ENCODE measurements around the gene RDX.

Gene RDX

GRCh38 chr11:110182886-110183285 is 113.5 kb downstream of the RDX start:
- no peaks in the 10 kb centered on the region for H3K9me3 ChIP-seq (ENCODE audit: control insufficient read depth, low read length)
- H3K36me3 ChIP-seq (ENCODE audit: control insufficient read depth, insufficient read depth, low read length, severe bottlenecking) = no peaks in the 10 kb centered on the region
- H3K4me3 ChIP-seq (ENCODE audit: low read length) = no peak overlapping the region
- peak; percentile 22 for DNase-seq (ENCODE audit: low read depth)
- H3K4me1 ChIP-seq (ENCODE audit: control insufficient read depth, insufficient read depth, low read length) = peaks cover 36% of the 10 kb centered on the region
- no peaks in the 10 kb centered on the region for H3K27me3 ChIP-seq (replicated peaks; ENCODE audit: control insufficient read depth, insufficient read depth, low read length)
- no peak overlapping the region for H3K9ac ChIP-seq (ENCODE audit: low read length)

DNA sequence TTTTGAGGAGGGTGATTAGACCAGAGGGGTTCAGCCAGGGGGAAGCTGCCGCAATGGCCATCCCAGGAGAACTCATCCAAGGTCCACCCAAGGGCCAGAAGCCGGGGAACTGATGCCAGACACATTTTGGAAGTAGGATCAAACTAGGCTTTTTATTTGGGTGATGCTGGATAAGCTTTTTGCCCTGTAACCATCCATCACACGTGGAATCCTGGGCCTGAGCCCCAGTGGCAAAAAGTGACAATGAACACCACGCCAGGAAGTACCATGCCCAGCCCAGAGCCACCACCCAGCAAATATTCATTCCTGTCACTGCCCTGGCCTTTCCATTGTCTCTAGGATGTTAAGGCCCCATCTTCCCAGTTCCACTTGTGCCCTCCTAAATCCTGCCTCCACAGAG is 117.3 kb downstream of the RDX start:
- no peak overlapping the region for H3K9ac ChIP-seq (ENCODE audit: low read length)

GRCh38 chr11:110177086-110177456 is 119.3 kb downstream of the RDX start:
- H3K27me3 ChIP-seq (replicated peaks; ENCODE audit: control insufficient read depth, insufficient read depth, low read length) = no peaks in the 10 kb centered on the region
- DNase-seq (ENCODE audit: low read depth) = no peak
- H3K9ac ChIP-seq (ENCODE audit: low read length) = no peak overlapping the region
- no peaks in the 10 kb centered on the region for H3K36me3 ChIP-seq (ENCODE audit: control insufficient read depth, insufficient read depth, low read length, severe bottlenecking)
- peaks cover 33% of the 10 kb centered on the region for H3K4me1 ChIP-seq (ENCODE audit: control insufficient read depth, insufficient read depth, low read length)
- H3K9me3 ChIP-seq (ENCODE audit: control insufficient read depth, low read length) = no peaks in the 10 kb centered on the region
- H3K4me3 ChIP-seq (ENCODE audit: low read length) = no peak overlapping the region

More for the DNA sequence above, 117.3 kb downstream of the RDX start:
- no peak for DNase-seq (ENCODE audit: low read depth)
- Histone ChIP-seq H3K4me3 (ENCODE audit: low read length) (no peak overlapping the region), H3K4me1 (ENCODE audit: control insufficient read depth, insufficient read depth, low read length) (peaks cover 38% of the 10 kb centered on the region), H3K9me3 (ENCODE audit: control insufficient read depth, low read length) (no peaks in the 10 kb centered on the region), H3K27me3 (replicated peaks; ENCODE audit: control insufficient read depth, insufficient read depth, low read length) (no peaks in the 10 kb centered on the region), H3K36me3 (ENCODE audit: control insufficient read depth, insufficient read depth, low read length, severe bottlenecking) (no peaks in the 10 kb centered on the region)

GRCh38 chr11:110176366-110177085 is 119.9 kb downstream of the RDX start:
- H3K9ac ChIP-seq (ENCODE audit: low read length) = no peak overlapping the region
- no peaks in the 10 kb centered on the region for H3K9me3 ChIP-seq (ENCODE audit: control insufficient read depth, low read length)
- no peak overlapping the region for H3K4me3 ChIP-seq (ENCODE audit: low read length)
- no peaks in the 10 kb centered on the region for H3K36me3 ChIP-seq (ENCODE audit: control insufficient read depth, insufficient read depth, low read length, severe bottlenecking)
- no peak for DNase-seq (ENCODE audit: low read depth)
- H3K4me1 ChIP-seq (ENCODE audit: control insufficient read depth, insufficient read depth, low read length) = peaks cover 33% of the 10 kb centered on the region
- H3K27me3 ChIP-seq (replicated peaks; ENCODE audit: control insufficient read depth, insufficient read depth, low read length) = no peaks in the 10 kb centered on the region

- H3K9ac ChIP-seq (ENCODE audit: low read length) = peak overlapping the region; percentile 49
- H3K27me3 ChIP-seq (replicated peaks; ENCODE audit: control insufficient read depth, insufficient read depth, low read length) = no peaks in the 10 kb centered on the region
- H3K36me3 ChIP-seq (ENCODE audit: control insufficient read depth, insufficient read depth, low read length, severe bottlenecking) = no peaks in the 10 kb centered on the region
- peak overlapping the region; percentile 55 for H3K4me3 ChIP-seq (ENCODE audit: low read length)
- H3K4me1 ChIP-seq (ENCODE audit: control insufficient read depth, insufficient read depth, low read length) = peaks cover 33% of the 10 kb centered on the region
- peak; percentile 16 for DNase-seq (ENCODE audit: low read depth)
- H3K9me3 ChIP-seq (ENCODE audit: control insufficient read depth, low read length) = no peaks in the 10 kb centered on the region
These were observed 121.6 kb downstream of the RDX start for GRCh38 chr11:110174645-110175310.

DNA sequence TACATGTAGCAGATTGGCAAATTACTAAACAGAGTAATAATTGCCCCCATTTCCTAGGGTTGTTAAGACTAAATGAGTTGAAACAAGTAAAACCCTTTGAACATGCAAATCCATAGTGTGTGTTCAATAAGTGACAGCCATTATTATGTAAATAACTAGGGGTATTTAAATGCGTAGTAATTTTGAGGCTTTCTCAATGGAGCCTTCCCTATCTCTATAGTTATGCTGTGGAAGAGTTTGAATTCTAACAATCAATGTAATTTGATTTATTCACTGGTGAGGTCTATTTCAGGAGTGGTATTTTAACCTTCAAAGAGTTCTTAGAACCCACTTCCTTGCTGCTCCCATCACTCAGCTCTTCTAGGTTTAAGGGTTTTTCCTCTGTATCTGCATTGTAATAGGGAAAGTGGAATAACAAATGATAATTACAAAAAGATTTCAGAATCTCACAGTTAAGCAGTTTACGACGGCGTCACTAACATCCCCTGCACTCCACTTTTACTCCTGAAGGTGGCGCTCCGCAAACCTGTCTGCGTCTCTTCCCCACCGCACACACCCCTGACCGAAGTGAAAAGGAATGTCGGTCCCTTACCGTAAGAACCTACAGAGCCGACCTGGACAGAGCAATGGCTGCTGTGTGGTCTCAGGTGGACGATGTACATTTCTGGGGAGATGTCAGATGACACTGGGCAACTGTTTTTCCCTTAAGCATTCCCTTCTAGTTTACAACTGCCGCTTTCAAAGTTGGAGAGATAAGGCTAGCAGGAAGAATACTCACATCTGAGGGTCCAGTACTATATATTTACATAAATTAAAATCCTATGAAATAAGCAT is 122.4 kb downstream of the RDX start:
- Histone ChIP-seq H3K4me1 (ENCODE audit: control insufficient read depth, insufficient read depth, low read length) (peaks cover 33% of the 10 kb centered on the region), H3K9me3 (ENCODE audit: control insufficient read depth, low read length) (no peaks in the 10 kb centered on the region), H3K4me3 (ENCODE audit: low read length) (peak overlapping the region; percentile 55), H3K36me3 (ENCODE audit: control insufficient read depth, insufficient read depth, low read length, severe bottlenecking) (peaks cover 3% of the 10 kb centered on the region), H3K9ac (ENCODE audit: low read length) (peak overlapping the region; percentile 49), H3K27me3 (replicated peaks; ENCODE audit: control insufficient read depth, insufficient read depth, low read length) (no peaks in the 10 kb centered on the region)
- DNase-seq (ENCODE audit: low read depth) = peak; percentile 70

DNA sequence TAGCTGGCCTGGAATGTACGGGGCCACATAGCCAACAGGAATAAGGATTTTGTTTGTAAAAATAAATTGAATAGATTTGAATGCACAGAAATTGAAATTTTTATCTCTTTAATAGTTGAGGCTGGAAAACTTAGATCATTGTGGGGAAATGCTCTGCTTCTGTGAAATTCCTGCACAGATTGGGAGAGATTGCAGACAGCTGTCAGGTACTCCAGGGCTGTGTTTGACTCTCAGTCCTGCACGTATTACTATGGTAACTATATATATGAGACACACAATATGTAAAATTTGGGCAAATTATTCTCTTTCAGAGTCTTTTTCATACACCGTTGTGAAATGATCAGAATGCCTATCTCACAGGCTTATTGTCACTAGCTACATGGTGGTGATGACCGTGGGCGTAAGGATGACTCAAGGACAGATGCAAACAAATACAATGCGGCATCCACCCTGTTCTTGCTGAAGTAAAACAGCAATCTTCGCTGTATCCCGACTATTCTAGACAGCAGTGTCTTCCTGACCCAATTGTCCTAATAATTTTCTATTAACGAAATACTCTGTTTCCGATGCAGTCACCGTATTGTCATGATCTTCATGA is 123.8 kb downstream of the RDX start:
- Histone ChIP-seq H3K27me3 (replicated peaks; ENCODE audit: control insufficient read depth, insufficient read depth, low read length) (no peaks in the 10 kb centered on the region), H3K4me1 (ENCODE audit: control insufficient read depth, insufficient read depth, low read length) (peaks cover 33% of the 10 kb centered on the region), H3K9ac (ENCODE audit: low read length) (no peak overlapping the region), H3K36me3 (ENCODE audit: control insufficient read depth, insufficient read depth, low read length, severe bottlenecking) (peaks cover 3% of the 10 kb centered on the region), H3K9me3 (ENCODE audit: control insufficient read depth, low read length) (no peaks in the 10 kb centered on the region), H3K4me3 (ENCODE audit: low read length) (no peak overlapping the region)
- DNase-seq (ENCODE audit: low read depth) = no peak

- peaks cover 12% of the 10 kb centered on the region for H3K4me1 ChIP-seq (ENCODE audit: control insufficient read depth, insufficient read depth, low read length)
These were observed 126.7 kb downstream of the RDX start for GRCh38 chr11:110169738-110170137.

GRCh38 chr11:110168033-110168803 is 128.2 kb downstream of the RDX start:
- H3K9ac ChIP-seq (ENCODE audit: low read length) = no peak overlapping the region
- H3K4me1 ChIP-seq (ENCODE audit: control insufficient read depth, insufficient read depth, low read length) = no peaks in the 10 kb centered on the region
- DNase-seq (ENCODE audit: low read depth) = no peak
- peaks cover 28% of the 10 kb centered on the region for H3K36me3 ChIP-seq (ENCODE audit: control insufficient read depth, insufficient read depth, low read length, severe bottlenecking)
- H3K4me3 ChIP-seq (ENCODE audit: low read length) = no peak overlapping the region
- no peaks in the 10 kb centered on the region for H3K27me3 ChIP-seq (replicated peaks; ENCODE audit: control insufficient read depth, insufficient read depth, low read length)
- no peaks in the 10 kb centered on the region for H3K9me3 ChIP-seq (ENCODE audit: control insufficient read depth, low read length)

More at GRCh38 chr11:110169738-110170137, 126.7 kb downstream of the RDX start:
- no peak overlapping the region for H3K4me3 ChIP-seq (ENCODE audit: low read length)
- no peaks in the 10 kb centered on the region for H3K9me3 ChIP-seq (ENCODE audit: control insufficient read depth, low read length)
- H3K27me3 ChIP-seq (replicated peaks; ENCODE audit: control insufficient read depth, insufficient read depth, low read length) = no peaks in the 10 kb centered on the region
- no peak overlapping the region for H3K9ac ChIP-seq (ENCODE audit: low read length)
- H3K36me3 ChIP-seq (ENCODE audit: control insufficient read depth, insufficient read depth, low read length, severe bottlenecking) = peaks cover 18% of the 10 kb centered on the region
- no peak for DNase-seq (ENCODE audit: low read depth)

GRCh38 chr11:110165039-110165925 is 131.1 kb downstream of the RDX start:
- Histone ChIP-seq H3K4me1 (ENCODE audit: control insufficient read depth, insufficient read depth, low read length) (no peaks in the 10 kb centered on the region), H3K36me3 (ENCODE audit: control insufficient read depth, insufficient read depth, low read length, severe bottlenecking) (peaks cover 41% of the 10 kb centered on the region), H3K9ac (ENCODE audit: low read length) (no peak overlapping the region), H3K9me3 (ENCODE audit: control insufficient read depth, low read length) (no peaks in the 10 kb centered on the region), H3K4me3 (ENCODE audit: low read length) (no peak overlapping the region), H3K27me3 (replicated peaks; ENCODE audit: control insufficient read depth, insufficient read depth, low read length) (no peaks in the 10 kb centered on the region)
- no peak for DNase-seq (ENCODE audit: low read depth)

Data from adipocyte (in vitro differentiated cells).